GM23338 (cell line): ENCODE data around the gene KLK2. TPM values are rescaled to one million over a fixed set of nuclear protein-coding genes. Genes with fewer than 3 reads are reported as not detected.

ENCODE experiments used
- ATAC-seq: fragments of 200-7000 bp; cut with Tn5 transposase; 3 replicates; pipeline ENCODE4 v1.9.1; 2020
- DNase-seq: peaks from one replicate; pipeline ENCODE4 v3.0.0-alpha.2; 2015; ENCODE audit warnings: low spot score
- H2AFZ ChIP-seq: fragments of 200-600 bp; sonication (generic); 2 replicates; pipeline ENCODE4 v1.8.0; 2016; ENCODE audit warnings: antibody characterized with exemption, mild to moderate bottlenecking, moderate library complexity
- H3F3A ChIP-seq: fragments of 200-600 bp; sonication (generic); replicated peaks from 2 replicates; pipeline ENCODE4 v1.8.0; 2017; ENCODE audit warnings: antibody characterized with exemption, mixed run types, low read depth
- H3K27ac ChIP-seq: fragments of 200-600 bp; sonication (generic); 2 replicates; pipeline ENCODE4 v1.6.1; 2016; ENCODE audit warnings: low read depth
- H3K27me3 ChIP-seq: fragments of 200-600 bp; sonication (generic); 2 replicates; pipeline ENCODE4 v1.8.0; 2016; ENCODE audit warnings: mild to moderate bottlenecking, mixed run types, moderate library complexity; ENCODE audit not compliant: insufficient read depth
- H3K36me3 ChIP-seq: fragments of 200-600 bp; sonication (generic); 2 replicates; pipeline ENCODE4 v1.8.0; 2016; ENCODE audit warnings: mild to moderate bottlenecking; ENCODE audit not compliant: insufficient read depth
- H3K4me1 ChIP-seq: fragments of 200-600 bp; sonication (generic); 2 replicates; pipeline ENCODE4 v1.8.0; 2016; ENCODE audit warnings: mild to moderate bottlenecking, moderate library complexity; ENCODE audit not compliant: insufficient read depth
- H3K4me2 ChIP-seq: fragments of 200-600 bp; sonication (generic); 2 replicates; pipeline ENCODE4 v1.7.1; 2017; ENCODE audit warnings: mixed run types
- H3K4me3 ChIP-seq: fragments of 200-600 bp; sonication (generic); 2 replicates; pipeline ENCODE4 v1.6.1; 2016; ENCODE audit warnings: mixed run types
- H3K79me2 ChIP-seq: fragments of 200-600 bp; sonication (generic); replicated peaks from 2 replicates; pipeline ENCODE4 v1.8.0; 2017; ENCODE audit warnings: mild to moderate bottlenecking; ENCODE audit not compliant: insufficient read depth
- H3K9me2 ChIP-seq: fragments of 200-600 bp; sonication (generic); 2 replicates; pipeline ENCODE4 v1.8.0; 2017; ENCODE audit not compliant: insufficient read depth
- H4K20me1 ChIP-seq: fragments of 200-600 bp; sonication (generic); replicated peaks from 2 replicates; pipeline ENCODE4 v1.8.0; 2017; ENCODE audit warnings: mild to moderate bottlenecking; ENCODE audit not compliant: insufficient read depth
- H3K27ac Mint-ChIP-seq: 2 replicates; pipeline ENCODE4 v1.8.0; 2020; ENCODE audit warnings: inconsistent platforms, mild to moderate bottlenecking, moderate library complexity, mixed read lengths
- H3K27me3 Mint-ChIP-seq: 3 replicates; pipeline ENCODE4 v1.8.0; 2022; ENCODE audit warnings: low read depth, mild to moderate bottlenecking, moderate library complexity, mixed read lengths, inconsistent platforms; ENCODE audit not compliant: insufficient read depth, poor library complexity
- H3K36me3 Mint-ChIP-seq: 3 replicates; pipeline ENCODE4 v1.8.0; 2021; ENCODE audit warnings: low read depth, mild to moderate bottlenecking, inconsistent platforms, moderate library complexity, mixed read lengths
- H3K4me1 Mint-ChIP-seq: 3 replicates; pipeline ENCODE4 v1.8.0; 2020; ENCODE audit warnings: mild to moderate bottlenecking, inconsistent platforms, mixed read lengths
- H3K4me3 Mint-ChIP-seq: 3 replicates; pipeline ENCODE4 v1.8.0; 2021; ENCODE audit warnings: moderate library complexity, mild to moderate bottlenecking, inconsistent platforms, mixed read lengths
- H3K9me3 Mint-ChIP-seq: 3 replicates; pipeline ENCODE4 v1.8.0; 2020; ENCODE audit warnings: moderate library complexity, mild to moderate bottlenecking, inconsistent platforms, mixed read lengths
- CREB1 ChIP-seq: fragments of 250-450 bp; sonication (Bioruptor Pico); IDR thresholded peaks from 2 replicates; pipeline ENCODE4 v1.5.0; 2020; ENCODE audit warnings: low read depth, mild to moderate bottlenecking, moderate library complexity
- ETS1 ChIP-seq: IDR thresholded peaks from 2 replicates; pipeline ENCODE4 v1.6.1; 2016; ENCODE audit warnings: antibody characterized with exemption
- EZH2 ChIP-seq: fragments of 200-600 bp; sonication (generic); IDR thresholded peaks from one replicate; pipeline ENCODE4 v1.8.0; 2017; ENCODE audit warnings: antibody characterized with exemption, mild to moderate bottlenecking, low read depth; ENCODE audit not compliant: unreplicated experiment
- EZH2phosphoT487 ChIP-seq: fragments of 200-600 bp; sonication (generic); IDR thresholded peaks from one replicate; pipeline ENCODE4 v1.8.1; 2018; ENCODE audit warnings: antibody characterized with exemption; ENCODE audit not compliant: unreplicated experiment
- JUNB ChIP-seq: IDR thresholded peaks from one replicate; pipeline ENCODE4 v1.6.1; 2016; ENCODE audit warnings: antibody characterized with exemption; ENCODE audit not compliant: unreplicated experiment
- NANOG ChIP-seq: IDR thresholded peaks from 2 replicates; pipeline ENCODE4 v1.6.1; 2016; ENCODE audit warnings: antibody characterized with exemption, borderline replicate concordance
- POLR2AphosphoS5 ChIP-seq: IDR thresholded peaks from 2 replicates; pipeline ENCODE4 v1.6.1; 2016; ENCODE audit warnings: antibody characterized with exemption, low read depth
- REST ChIP-seq: IDR thresholded peaks from one replicate; pipeline ENCODE4 v1.6.1; 2018; ENCODE audit warnings: antibody characterized with exemption; ENCODE audit not compliant: unreplicated experiment
- STAT1 ChIP-seq: IDR thresholded peaks from one replicate; pipeline ENCODE4 v1.6.1; 2016; ENCODE audit warnings: antibody characterized with exemption; ENCODE audit not compliant: unreplicated experiment
- ZNF114 ChIP-seq: fragments of 250-450 bp; sonication (Bioruptor Pico); IDR thresholded peaks from 2 replicates; pipeline ENCODE4 v1.5.0; 2020; ENCODE audit warnings: mild to moderate bottlenecking, moderate library complexity
- ZNF331 ChIP-seq: fragments of 250-450 bp; sonication (Bioruptor Pico); IDR thresholded peaks from 2 replicates; pipeline ENCODE4 v1.5.0; 2020; ENCODE audit warnings: low read depth, mild to moderate bottlenecking, moderate library complexity
- polyA plus RNA-seq: library from polyadenylated mRNA; unstranded; fragments of >200 nt; fragmentation: Nextera tagmentation; extraction: Ambion mirVana; gene quantifications from 2 replicates; pipeline ENCODE4 v1.2.1, GENCODE V29; 2016
- total RNA-seq: library from RNA; depleted of rRNA; stranded (reverse); fragments of >200 nt; shearing (Covaris generic); gene quantifications from 2 replicates; pipeline ENCODE4 v1.2.3, GENCODE V29; 2014
- TF ChIP-seq, protein P1 (sequence below): fragments of 250-450 bp; sonication (Bioruptor Pico); IDR thresholded peaks from 2 replicates; pipeline ENCODE4 v1.5.0; 2020; ENCODE audit warnings: mild to moderate bottlenecking, moderate library complexity
- TF ChIP-seq, protein P2 (sequence below), 2 experiments: fragments of 200-600 bp in 1 of 2; sonication (generic) in 1 of 2; conservative IDR thresholded peaks; 2 replicates each; pipeline versions ENCODE4 v1.5.1 to v1.6.1; 2016 to 2017; ENCODE audit warnings: antibody characterized with exemption in 2 of 2, low read depth in 2 of 2, mild to moderate bottlenecking in 2 of 2, moderate library complexity in 1 of 2

KLK2 gene
- total and polyA plus RNA-seq, 2 experiments from 2014 or later, result 0.18 to 0.69 TPM

DNA sequence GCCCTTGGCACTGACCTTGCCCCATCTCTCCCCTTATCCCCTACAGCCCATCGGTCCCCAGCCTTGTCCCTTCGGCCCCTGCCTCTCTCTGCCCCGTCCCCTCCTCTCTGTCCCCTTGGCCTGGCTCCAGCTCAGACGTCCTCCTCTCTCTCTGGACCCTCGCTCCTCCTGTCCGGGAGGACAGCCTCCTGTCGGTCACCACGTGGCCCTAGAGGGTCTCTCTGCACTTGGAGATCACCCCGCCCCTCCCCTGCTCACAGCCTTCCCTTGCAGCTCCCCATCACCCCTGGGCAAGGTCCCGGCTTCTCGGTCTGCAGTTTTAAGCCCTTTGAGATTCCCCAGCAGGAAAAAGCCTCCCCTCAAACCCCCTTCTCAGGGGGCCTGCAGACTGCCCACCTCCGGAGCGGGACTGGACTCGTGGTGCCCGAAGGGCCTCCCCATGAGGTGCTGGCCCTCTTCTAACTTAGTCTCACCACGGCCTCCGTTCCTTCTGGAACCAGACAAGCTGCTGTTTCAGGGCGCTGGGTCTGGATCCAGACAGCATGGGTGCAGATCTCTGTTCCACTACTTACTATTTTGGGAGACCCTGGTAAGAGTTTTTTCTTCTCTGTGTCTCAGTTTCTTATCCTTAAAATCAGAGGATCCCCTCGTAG lies 36.6 kb upstream of the KLK2 start:
- TF ChIP-seq CREB1, result no peak
- TF ChIP-seq, protein P1, sequence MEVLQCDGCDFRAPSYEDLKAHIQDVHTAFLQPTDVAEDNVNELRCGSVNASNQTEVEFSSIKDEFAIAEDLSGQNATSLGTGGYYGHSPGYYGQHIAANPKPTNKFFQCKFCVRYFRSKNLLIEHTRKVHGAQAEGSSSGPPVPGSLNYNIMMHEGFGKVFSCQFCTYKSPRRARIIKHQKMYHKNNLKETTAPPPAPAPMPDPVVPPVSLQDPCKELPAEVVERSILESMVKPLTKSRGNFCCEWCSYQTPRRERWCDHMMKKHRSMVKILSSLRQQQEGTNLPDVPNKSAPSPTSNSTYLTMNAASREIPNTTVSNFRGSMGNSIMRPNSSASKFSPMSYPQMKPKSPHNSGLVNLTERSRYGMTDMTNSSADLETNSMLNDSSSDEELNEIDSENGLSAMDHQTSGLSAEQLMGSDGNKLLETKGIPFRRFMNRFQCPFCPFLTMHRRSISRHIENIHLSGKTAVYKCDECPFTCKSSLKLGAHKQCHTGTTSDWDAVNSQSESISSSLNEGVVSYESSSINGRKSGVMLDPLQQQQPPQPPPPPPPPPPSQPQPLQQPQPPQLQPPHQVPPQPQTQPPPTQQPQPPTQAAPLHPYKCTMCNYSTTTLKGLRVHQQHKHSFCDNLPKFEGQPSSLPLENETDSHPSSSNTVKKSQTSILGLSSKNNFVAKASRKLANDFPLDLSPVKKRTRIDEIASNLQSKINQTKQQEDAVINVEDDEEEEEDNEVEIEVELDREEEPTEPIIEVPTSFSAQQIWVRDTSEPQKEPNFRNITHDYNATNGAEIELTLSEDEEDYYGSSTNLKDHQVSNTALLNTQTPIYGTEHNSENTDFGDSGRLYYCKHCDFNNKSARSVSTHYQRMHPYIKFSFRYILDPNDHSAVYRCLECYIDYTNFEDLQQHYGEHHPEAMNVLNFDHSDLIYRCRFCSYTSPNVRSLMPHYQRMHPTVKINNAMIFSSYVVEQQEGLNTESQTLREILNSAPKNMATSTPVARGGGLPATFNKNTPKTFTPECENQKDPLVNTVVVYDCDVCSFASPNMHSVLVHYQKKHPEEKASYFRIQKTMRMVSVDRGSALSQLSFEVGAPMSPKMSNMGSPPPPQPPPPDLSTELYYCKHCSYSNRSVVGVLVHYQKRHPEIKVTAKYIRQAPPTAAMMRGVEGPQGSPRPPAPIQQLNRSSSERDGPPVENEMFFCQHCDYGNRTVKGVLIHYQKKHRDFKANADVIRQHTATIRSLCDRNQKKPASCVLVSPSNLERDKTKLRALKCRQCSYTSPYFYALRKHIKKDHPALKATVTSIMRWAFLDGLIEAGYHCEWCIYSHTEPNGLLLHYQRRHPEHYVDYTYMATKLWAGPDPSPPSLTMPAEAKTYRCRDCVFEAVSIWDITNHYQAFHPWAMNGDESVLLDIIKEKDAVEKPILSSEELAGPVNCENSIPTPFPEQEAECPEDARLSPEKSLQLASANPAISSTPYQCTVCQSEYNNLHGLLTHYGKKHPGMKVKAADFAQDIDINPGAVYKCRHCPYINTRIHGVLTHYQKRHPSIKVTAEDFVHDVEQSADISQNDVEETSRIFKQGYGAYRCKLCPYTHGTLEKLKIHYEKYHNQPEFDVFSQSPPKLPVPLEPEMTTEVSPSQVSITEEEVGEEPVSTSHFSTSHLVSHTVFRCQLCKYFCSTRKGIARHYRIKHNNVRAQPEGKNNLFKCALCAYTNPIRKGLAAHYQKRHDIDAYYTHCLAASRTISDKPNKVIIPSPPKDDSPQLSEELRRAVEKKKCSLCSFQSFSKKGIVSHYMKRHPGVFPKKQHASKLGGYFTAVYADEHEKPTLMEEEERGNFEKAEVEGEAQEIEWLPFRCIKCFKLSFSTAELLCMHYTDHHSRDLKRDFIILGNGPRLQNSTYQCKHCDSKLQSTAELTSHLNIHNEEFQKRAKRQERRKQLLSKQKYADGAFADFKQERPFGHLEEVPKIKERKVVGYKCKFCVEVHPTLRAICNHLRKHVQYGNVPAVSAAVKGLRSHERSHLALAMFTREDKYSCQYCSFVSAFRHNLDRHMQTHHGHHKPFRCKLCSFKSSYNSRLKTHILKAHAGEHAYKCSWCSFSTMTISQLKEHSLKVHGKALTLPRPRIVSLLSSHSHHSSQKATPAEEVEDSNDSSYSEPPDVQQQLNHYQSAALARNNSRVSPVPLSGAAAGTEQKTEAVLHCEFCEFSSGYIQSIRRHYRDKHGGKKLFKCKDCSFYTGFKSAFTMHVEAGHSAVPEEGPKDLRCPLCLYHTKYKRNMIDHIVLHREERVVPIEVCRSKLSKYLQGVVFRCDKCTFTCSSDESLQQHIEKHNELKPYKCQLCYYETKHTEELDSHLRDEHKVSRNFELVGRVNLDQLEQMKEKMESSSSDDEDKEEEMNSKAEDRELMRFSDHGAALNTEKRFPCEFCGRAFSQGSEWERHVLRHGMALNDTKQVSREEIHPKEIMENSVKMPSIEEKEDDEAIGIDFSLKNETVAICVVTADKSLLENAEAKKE (CRISPR knock-in tag), result no peak
- no peak for TF ChIP-seq EZH2phosphoT487
- TF ChIP-seq, protein P2, sequence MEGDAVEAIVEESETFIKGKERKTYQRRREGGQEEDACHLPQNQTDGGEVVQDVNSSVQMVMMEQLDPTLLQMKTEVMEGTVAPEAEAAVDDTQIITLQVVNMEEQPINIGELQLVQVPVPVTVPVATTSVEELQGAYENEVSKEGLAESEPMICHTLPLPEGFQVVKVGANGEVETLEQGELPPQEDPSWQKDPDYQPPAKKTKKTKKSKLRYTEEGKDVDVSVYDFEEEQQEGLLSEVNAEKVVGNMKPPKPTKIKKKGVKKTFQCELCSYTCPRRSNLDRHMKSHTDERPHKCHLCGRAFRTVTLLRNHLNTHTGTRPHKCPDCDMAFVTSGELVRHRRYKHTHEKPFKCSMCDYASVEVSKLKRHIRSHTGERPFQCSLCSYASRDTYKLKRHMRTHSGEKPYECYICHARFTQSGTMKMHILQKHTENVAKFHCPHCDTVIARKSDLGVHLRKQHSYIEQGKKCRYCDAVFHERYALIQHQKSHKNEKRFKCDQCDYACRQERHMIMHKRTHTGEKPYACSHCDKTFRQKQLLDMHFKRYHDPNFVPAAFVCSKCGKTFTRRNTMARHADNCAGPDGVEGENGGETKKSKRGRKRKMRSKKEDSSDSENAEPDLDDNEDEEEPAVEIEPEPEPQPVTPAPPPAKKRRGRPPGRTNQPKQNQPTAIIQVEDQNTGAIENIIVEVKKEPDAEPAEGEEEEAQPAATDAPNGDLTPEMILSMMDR (conservative IDR thresholded peaks at IDR 0.05; ENCODE audit: low read depth in 2 of 2), result no peak
- TF ChIP-seq ETS1, result no peak
- TF ChIP-seq POLR2AphosphoS5, result no peak
- no peak for TF ChIP-seq STAT1
- TF ChIP-seq EZH2, result no peak
- no peak for TF ChIP-seq ZNF331 (CRISPR knock-in tag)
- no peak for TF ChIP-seq ZNF114 (CRISPR knock-in tag)
- TF ChIP-seq JUNB, result no peak
- TF ChIP-seq REST, result no peak
- no peak for TF ChIP-seq NANOG
- Mint-ChIP-seq H3K9me3 (peaks cover 11% of the 10 kb centered on the region; the same call in 2 of the 3 replicates), H3K4me1 (peaks cover 7% of the 10 kb centered on the region; the same call in 2 of the 3 replicates), H3K27ac (peak overlapping the region; percentile 40), H3K4me3 (peak overlapping the region; percentile 84), H3K27me3 (peaks cover 28% of the 10 kb centered on the region), H3K36me3 (no peaks in the 10 kb centered on the region; the same call in 2 of the 3 replicates)
- Histone ChIP-seq H3K27ac (no peak overlapping the region), H3K4me3 (peak overlapping the region; percentile 80), H3K9me2 (0 out of 2 replicates have a peak, but pooled peaks cover 2% of the 10 kb centered on the region), H3K79me2 (no peaks in the 10 kb centered on the region), H3K4me1 (peaks cover 9% of the 10 kb centered on the region), H2AFZ (peak overlapping the region; percentile 95), H4K20me1 (no peaks in the 10 kb centered on the region), H3K36me3 (no peaks in the 10 kb centered on the region), H3F3A (0 out of 2 replicates have a peak, but pooled peaks cover 3% of the 10 kb centered on the region), H3K4me2 (peak overlapping the region; percentile 85), H3K27me3 (peaks cover 28% of the 10 kb centered on the region)
- peak; percentile 9 for ATAC-seq
- DNase-seq, result peak; percentile 49
